Measurements from ENCODE around the gene SERPINB2.

SERPINB2 gene

DNA sequence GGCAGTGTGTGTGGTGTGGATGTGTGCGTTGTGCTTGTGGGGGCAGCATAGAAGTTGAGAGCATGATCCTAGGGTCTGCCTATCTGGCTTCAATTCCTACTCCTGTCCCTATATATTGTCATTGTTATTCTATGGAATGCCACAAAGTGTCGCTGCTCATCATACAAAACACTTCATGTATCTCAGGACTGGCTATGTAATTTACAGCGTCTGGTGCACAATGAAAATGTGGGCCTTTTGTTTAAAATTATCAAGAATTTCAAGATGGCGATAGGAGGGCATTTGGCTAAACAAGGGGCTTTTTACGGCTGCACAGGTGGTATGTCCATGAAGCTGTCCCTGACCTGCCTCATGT is 3.4 kb downstream of the SERPINB2 start:
- Histone ChIP-seq H3K9ac (ENCODE audit: low read length) (no peak overlapping the region), H3K27ac (ENCODE audit: low read length) (no peak overlapping the region), H4K20me1 (ENCODE audit: insufficient read depth, low read length) (no peaks in the 10 kb centered on the region), H3K36me3 (replicated peaks; ENCODE audit: low read depth, low read length) (no peaks in the 10 kb centered on the region), H3K4me1 (ENCODE audit: low read length) (peaks cover 24% of the 10 kb centered on the region), H3K27me3 (ENCODE audit: low read depth, low read length) (peaks cover 3% of the 10 kb centered on the region; the same call in 1 of the 2 replicates), H2AFZ (ENCODE audit: low read depth, low read length) (no peak overlapping the region), H3K9me3 (ENCODE audit: insufficient read depth, low read length) (no peaks in the 10 kb centered on the region), H3K4me3 (ENCODE audit: low read length) (no peak overlapping the region), H3K79me2 (ENCODE audit: low read length) (no peaks in the 10 kb centered on the region), H3K4me2 (ENCODE audit: low read length) (no peak overlapping the region)
- TF ChIP-seq EZH2phosphoT487 (IDR thresholded peaks at IDR 0.05; ENCODE audit: low read depth) (no peak), CTCF (IDR thresholded peaks at IDR 0.05; ENCODE audit: low read depth, low read length) (peak; percentile 95)

GRCh38 chr18:63892566-63892965 is 5.1 kb downstream of the SERPINB2 start:
- no peaks in the 10 kb centered on the region for H3K36me3 ChIP-seq (replicated peaks; ENCODE audit: low read depth, low read length)
- peaks cover 24% of the 10 kb centered on the region for H3K4me1 ChIP-seq (ENCODE audit: low read length)
- H3K4me2 ChIP-seq (ENCODE audit: low read length), result no peak overlapping the region
- H3K9ac ChIP-seq (ENCODE audit: low read length), result no peak overlapping the region
- no peak overlapping the region for H2AFZ ChIP-seq (ENCODE audit: low read depth, low read length)
- H3K4me3 ChIP-seq (ENCODE audit: low read length), result no peak overlapping the region
- no peak overlapping the region for H3K27ac ChIP-seq (ENCODE audit: low read length)
- H3K79me2 ChIP-seq (ENCODE audit: low read length), result no peaks in the 10 kb centered on the region
- TF ChIP-seq EZH2phosphoT487 (IDR thresholded peaks at IDR 0.05; ENCODE audit: low read depth), result no peak
- H4K20me1 ChIP-seq (ENCODE audit: insufficient read depth, low read length), result no peaks in the 10 kb centered on the region
- no peaks in the 10 kb centered on the region for H3K9me3 ChIP-seq (ENCODE audit: insufficient read depth, low read length)
- peaks cover under 1% of the 10 kb centered on the region; the same call in 1 of the 2 replicates for H3K27me3 ChIP-seq (ENCODE audit: low read depth, low read length)

DNA sequence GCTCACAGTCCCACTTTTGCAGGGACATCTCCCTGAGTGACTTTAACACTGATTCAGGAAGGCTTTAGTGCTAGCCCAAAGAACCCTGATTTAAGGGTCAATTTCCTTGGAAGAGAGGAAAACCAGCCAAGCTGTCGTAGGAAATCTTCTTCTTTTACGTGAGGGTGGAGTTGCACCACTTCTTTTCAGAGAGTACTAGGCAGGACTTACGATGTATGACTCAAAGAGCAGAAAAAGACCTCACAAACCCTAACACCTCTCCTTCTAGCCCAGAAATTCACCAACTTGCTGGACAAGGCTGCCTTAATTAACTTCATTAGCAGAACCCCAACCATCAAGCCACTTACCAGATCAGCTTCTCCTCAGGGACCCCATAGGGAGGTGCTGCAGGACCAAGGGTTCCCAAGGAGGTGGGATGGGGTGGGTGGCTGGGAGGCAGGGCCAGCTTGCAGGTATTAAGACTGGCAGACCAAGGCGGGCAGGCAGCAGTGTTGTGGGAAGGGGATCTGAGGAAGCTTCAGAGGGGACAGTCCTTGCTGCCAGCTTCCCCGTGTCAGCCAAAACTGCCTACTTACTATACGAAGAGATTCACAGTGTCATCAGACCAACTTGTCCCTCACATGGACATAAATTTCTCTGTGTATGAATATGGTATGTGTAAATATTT is 6.7 kb downstream of the SERPINB2 start:
- H4K20me1 ChIP-seq (ENCODE audit: insufficient read depth, low read length), result no peaks in the 10 kb centered on the region
- H3K9me3 ChIP-seq (ENCODE audit: insufficient read depth, low read length), result no peaks in the 10 kb centered on the region
- no peaks in the 10 kb centered on the region for H3K36me3 ChIP-seq (replicated peaks; ENCODE audit: low read depth, low read length)
- no peak overlapping the region for H3K9ac ChIP-seq (ENCODE audit: low read length)
- H3K27ac ChIP-seq (ENCODE audit: low read length), result no peak overlapping the region
- H3K27me3 ChIP-seq (ENCODE audit: low read depth, low read length), result no peaks in the 10 kb centered on the region
- no peaks in the 10 kb centered on the region for H3K79me2 ChIP-seq (ENCODE audit: low read length)
- no peak overlapping the region for H3K4me2 ChIP-seq (ENCODE audit: low read length)
- H3K4me1 ChIP-seq (ENCODE audit: low read length), result peaks cover 15% of the 10 kb centered on the region
- no peak overlapping the region for H2AFZ ChIP-seq (ENCODE audit: low read depth, low read length)
- TF ChIP-seq EZH2phosphoT487 (IDR thresholded peaks at IDR 0.05; ENCODE audit: low read depth), result no peak
- no peak for TF ChIP-seq CTCF (IDR thresholded peaks at IDR 0.05; ENCODE audit: low read depth, low read length)
- H3K4me3 ChIP-seq (ENCODE audit: low read length), result no peak overlapping the region

- H3K9ac ChIP-seq (ENCODE audit: low read length), result no peak overlapping the region
- H3K4me1 ChIP-seq (ENCODE audit: low read length), result peaks cover 5% of the 10 kb centered on the region; the same call in 1 of the 2 replicates
- H3K27ac ChIP-seq (ENCODE audit: low read length), result no peak overlapping the region
- no peak overlapping the region for H3K4me3 ChIP-seq (ENCODE audit: low read length)
- no peak for TF ChIP-seq EZH2phosphoT487 (IDR thresholded peaks at IDR 0.05; ENCODE audit: low read depth)
- no peaks in the 10 kb centered on the region for H3K79me2 ChIP-seq (ENCODE audit: low read length)
- H4K20me1 ChIP-seq (ENCODE audit: insufficient read depth, low read length), result no peaks in the 10 kb centered on the region
- H3K4me2 ChIP-seq (ENCODE audit: low read length), result no peak overlapping the region
- no peaks in the 10 kb centered on the region for H3K36me3 ChIP-seq (replicated peaks; ENCODE audit: low read depth, low read length)
- no peaks in the 10 kb centered on the region for H3K9me3 ChIP-seq (ENCODE audit: insufficient read depth, low read length)
- H3K27me3 ChIP-seq (ENCODE audit: low read depth, low read length), result no peaks in the 10 kb centered on the region
- 0 out of 2 replicates have a peak overlapping the region, but pooled peaks have one; percentile 14 for H2AFZ ChIP-seq (ENCODE audit: low read depth, low read length)
These were observed 7.7 kb downstream of the SERPINB2 start for GRCh38 chr18:63895190-63895589.

DNA sequence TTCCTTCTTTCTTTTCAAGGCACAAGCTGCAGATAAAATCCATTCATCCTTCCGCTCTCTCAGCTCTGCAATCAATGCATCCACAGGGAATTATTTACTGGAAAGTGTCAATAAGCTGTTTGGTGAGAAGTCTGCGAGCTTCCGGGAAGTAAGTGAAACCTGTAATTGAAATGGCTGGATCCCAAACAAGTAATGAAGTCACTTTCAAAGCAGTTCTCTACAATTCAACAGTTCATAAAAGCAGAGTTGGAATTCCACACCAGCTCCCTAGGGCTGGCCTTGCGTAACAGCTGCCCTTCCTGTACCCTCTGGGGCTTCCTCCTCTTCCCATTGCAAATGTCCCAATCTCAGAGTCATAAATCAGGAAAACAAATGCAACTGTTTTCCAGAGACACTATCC is 9.6 kb downstream of the SERPINB2 start:
- Histone ChIP-seq H3K9me3 (ENCODE audit: insufficient read depth, low read length) (no peaks in the 10 kb centered on the region), H2AFZ (ENCODE audit: low read depth, low read length) (no peak overlapping the region), H3K9ac (ENCODE audit: low read length) (no peak overlapping the region), H3K4me3 (ENCODE audit: low read length) (no peak overlapping the region), H3K27me3 (ENCODE audit: low read depth, low read length) (no peaks in the 10 kb centered on the region), H3K36me3 (replicated peaks; ENCODE audit: low read depth, low read length) (no peaks in the 10 kb centered on the region), H4K20me1 (ENCODE audit: insufficient read depth, low read length) (no peaks in the 10 kb centered on the region), H3K4me2 (ENCODE audit: low read length) (no peak overlapping the region), H3K27ac (ENCODE audit: low read length) (no peak overlapping the region), H3K79me2 (ENCODE audit: low read length) (no peaks in the 10 kb centered on the region), H3K4me1 (ENCODE audit: low read length) (no peaks in the 10 kb centered on the region)
- no peak for TF ChIP-seq EZH2phosphoT487 (IDR thresholded peaks at IDR 0.05; ENCODE audit: low read depth)
- no peak for TF ChIP-seq CTCF (IDR thresholded peaks at IDR 0.05; ENCODE audit: low read depth, low read length)
